Activated CD4-positive, CD25-positive, alpha-beta regulatory T cell treated with anti-CD3 and anti-CD28 coated beads, Interleukin-2, amount 50 U/mL, for 24 hours (primary cell): ENCODE measurements around the gene CCDC91.
"Not testable (repeated sequence)": the region's sequence is repeated elsewhere in the genome, so short reads cannot be mapped to it uniquely, and the experiment has no call there.

ENCODE experiments used
- ATAC-seq, 2 donors: fragments of 150-1000 bp; cut with Tn5 transposase; one replicate each; pipeline ENCODE4 v1.10.0; 2021; ENCODE audit warnings: mild to moderate bottlenecking in 1 of 2, moderate library complexity in 1 of 2

CCDC91 gene

GRCh38 chr12:28235015-28235414 is 44.8 kb downstream of the CCDC91 start:
- no peak for ATAC-seq

DNA sequence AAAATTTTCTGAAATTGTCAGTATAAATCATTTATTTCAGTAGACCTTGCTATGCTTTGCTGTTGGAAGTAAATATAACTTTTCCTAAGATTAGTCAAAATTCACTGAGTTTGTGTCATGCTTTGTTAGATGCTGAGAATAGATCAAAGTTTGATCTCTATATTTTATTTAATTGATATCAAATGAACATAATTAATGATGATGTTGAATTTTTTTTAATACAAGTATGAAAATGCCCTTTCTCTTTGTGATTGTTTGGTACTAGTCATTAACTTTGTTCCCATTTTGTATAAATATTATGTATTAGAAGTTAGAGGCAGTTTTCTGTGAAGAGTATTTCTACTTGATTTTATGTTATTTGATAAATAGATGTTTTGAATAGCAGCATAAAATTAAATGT is 45.7 kb downstream of the CCDC91 start:
- no peak for ATAC-seq

DNA sequence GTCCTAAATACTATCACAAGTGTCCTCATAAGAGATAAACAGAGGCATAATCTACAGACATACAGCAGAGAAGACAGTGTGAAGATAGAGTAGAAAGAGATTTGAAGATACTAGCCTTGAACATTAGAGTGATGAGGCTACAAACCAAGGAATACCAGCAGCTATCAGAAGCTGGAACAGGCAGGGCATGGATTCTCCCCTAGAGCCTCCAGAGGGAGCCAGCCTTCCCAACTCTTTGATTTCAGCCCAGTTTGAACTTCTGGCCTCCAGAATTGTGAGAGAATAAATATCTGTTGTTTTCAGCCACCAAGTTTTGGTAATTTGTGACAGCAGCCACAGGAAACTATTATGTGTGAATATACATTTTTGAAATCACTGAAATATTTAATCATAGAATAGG is 47.2 kb downstream of the CCDC91 start:
- ATAC-seq = no peak

- ATAC-seq = no peak
These were observed 49.7 kb downstream of the CCDC91 start for GRCh38 chr12:28239918-28240317.

DNA sequence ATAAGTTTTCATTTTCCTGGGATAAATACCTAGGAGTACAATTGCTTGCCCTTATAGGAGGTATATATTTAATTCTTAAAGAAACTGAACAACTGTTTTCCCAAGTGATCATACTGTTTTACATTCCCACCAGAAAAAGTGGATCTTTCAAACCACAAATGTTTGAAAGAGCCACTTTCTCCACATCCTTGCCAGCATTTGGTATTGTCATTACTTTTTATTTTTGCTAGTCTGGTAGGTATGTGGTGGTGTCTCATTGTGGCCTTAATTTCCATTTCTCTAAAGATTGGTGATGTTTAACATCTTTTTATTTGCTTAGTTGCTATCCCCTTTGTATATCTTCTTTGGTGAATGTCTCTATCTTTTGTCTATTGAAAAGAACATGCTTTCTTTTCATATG is 50.6 kb downstream of the CCDC91 start:
- no peak for ATAC-seq

- ATAC-seq = no peak
These were observed 51.9 kb downstream of the CCDC91 start for GRCh38 chr12:28242129-28242495.

GRCh38 chr12:28242496-28243309 is 52.4 kb downstream of the CCDC91 start:
- no peak for ATAC-seq

DNA sequence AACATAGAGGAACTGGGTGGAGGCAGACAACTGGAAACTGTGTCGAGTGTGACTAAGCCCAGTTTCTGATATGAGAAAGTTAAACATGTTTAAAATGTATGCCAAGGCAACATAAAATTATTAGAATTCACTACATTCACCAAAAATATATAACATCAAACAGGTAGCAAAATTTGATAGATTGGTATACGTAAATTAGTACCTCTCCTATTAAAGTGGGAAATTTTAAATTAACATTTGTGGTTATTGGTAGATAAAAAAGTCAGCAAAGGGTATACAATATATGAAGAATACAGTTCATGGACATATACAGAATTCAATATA is 53.0 kb downstream of the CCDC91 start:
- ATAC-seq = no peak

DNA sequence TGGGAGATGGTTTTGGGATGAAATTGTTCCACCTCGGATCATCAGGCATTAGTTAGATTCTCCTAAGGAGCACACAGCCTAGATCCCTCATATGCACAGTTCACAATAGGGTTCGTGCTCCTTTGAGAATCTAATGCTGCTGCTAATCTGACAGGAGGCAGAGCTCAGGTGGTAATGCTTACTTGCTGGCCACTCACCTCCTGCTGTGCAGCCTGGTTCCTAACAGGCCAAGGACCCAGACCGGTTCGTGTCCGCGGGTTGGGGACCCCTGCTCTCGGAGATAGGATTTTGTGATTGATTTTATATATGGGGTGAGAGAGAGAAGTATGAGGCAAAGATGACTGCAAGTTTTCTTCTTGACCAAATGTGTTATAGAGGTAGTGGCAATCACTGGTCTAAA is 57.5 kb downstream of the CCDC91 start:
- no peak for ATAC-seq

DNA sequence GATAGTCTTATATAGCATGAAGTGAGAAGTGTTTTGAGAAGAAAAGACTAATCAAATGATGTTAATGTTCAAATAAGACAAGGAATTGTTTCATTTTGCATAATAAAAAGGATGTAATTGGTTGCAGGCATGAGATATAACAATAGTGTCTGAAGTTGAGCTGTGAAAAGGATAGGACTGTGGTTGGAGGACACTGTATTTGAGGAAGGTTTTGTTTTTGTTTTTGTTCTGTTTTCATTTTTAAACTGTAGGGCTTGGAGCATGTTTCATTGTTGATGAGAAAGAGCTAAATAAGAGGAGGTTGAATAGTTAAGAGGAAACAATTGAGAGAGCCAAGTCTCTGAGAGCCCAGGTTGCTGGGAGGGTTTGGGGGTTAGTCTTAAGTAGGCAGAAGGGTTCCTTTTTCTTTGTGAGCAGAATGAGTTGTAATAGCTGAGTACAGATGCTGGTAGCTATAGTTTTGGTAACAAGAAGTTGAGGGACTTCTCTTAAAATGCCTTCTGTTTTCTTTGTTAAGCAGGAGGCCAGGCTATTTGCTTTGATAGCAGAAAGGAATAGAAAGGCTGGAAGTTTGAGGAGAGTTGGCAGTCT is 58.4 kb downstream of the CCDC91 start:
- no peak for ATAC-seq

DNA sequence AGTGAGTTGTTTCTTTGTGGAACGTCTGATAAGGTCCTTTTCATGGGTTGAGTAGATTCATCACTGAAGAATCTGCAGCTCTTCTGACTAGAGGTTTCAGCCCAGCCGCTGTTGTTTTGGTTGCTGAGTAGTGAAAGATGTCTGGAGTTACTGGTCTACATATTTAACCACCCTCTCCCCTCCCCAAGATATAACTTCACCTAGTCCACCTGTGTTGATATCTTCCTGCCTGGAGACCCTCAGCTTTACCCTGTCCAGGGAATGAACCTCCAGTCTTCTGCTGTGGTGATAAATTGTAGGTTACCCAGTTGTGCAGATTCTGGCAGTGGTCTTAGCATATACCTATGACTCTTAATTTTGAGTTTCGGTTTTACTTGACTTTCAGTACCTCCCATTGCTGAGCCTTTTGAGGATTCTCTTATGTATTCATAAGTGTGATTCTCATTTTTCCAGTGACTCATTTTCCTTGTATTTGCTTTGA is 62.9 kb downstream of the CCDC91 start:
- ATAC-seq = peak; percentile 95 to 97

GRCh38 chr12:28257411-28257810 is 67.2 kb downstream of the CCDC91 start:
- ATAC-seq = no peak

GRCh38 chr12:28258998-28259397 is 68.7 kb downstream of the CCDC91 start:
- ATAC-seq = no peak

DNA sequence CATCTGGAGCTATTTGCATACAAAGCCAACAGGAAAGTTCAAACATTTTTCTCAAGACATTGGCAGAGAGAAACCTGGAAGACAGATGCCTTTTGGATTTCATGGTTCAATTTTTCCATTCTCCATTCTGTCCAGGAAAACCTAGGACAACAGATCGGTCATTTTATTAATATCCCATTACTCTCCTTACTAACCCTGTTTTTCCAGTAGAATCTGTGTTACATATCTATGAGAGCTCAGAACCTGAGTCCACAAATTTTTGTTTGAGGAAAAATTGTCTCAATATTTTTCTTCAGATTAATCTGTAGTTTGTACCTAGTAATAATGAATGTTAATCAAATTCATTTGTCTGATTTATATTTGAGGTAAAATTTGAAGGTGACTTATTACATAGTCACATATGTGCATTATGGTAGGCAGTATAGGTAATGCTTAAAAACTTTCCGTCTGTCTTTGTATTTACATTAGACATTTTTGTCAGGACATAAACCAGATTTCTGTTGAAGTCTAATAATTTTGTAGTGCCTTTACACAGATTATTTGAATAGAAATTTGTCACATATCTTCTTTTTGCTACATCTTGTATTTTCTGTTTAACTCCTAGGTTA is 75.3 kb downstream of the CCDC91 start:
- ATAC-seq = no peak

DNA sequence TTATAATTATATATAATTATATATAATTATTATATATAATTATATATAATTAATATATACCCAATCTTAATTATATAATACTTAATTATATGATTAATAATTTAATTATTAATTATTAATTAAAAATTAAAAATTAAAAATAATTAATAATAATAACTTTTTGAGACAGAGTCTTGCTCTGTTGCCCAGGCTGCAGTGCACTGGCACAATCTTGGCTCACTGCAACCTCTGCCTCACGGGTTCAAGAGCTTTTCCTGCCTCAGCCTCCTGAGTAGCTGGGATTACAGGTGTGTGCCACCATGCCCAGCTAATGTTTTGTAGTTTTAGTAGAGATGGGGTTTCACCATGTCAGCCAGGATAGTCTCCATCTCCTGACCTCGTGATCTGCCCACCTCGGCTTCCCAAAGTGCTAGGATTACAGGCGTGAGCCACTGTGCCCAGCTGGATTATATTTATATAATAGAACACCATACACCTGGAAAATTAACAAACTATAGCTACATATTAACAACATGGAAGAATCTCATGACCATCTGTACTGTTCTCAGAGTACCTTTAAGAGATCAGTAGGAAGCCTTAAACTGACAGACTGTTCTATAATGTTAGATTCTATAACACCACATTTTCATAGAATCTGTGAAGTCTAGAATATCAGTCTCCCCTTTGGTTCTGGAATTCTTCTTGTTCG is 77.8 kb downstream of the CCDC91 start:
- not testable (repeated sequence) for ATAC-seq

DNA sequence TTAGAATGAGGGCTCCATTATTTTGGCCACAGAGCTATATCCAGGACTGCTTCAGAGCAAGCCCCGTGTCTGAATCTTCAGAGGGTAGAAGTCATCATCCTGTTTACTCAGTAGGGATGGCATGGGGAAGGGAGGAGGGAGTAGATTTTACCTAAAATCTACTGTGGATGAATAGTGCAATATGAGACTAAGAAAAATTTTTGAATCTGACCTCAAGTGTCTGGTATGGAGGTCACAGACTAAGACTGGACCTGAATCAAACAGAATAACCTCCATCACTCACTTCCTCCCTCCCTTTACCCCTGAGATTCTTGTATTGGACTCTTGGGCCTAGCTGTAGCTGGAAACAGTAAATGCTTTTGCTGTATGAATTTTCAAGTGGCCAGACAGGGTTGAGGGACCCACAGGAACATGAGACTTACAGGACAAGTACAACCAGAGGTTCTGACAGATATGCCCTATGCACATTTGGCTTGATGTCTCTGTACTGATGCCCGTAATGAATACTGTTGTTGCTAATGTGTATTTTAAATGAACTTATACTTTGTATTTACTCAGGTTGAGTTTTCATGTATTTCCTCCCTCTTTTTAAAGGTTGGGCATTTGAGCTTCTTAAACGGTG is 78.5 kb downstream of the CCDC91 start:
- no peak for ATAC-seq

DNA sequence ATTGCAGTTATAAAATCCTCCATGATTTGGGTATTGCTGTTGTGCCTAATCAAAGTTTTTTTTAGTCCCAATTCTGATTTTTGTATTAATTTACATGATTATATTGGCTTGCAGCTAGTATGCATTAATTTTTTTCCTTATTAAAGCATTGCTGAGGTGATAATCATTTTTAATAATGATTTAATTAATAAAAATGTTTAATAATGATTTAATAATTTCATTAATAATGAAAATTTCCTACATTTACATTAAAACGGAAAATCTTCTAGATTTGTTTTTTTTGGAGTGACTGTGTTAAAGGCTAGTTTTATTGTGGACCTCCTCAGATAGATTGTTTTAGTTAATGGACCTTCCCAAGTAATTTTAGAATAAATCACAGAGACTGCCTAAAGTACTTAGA is 79.6 kb downstream of the CCDC91 start:
- ATAC-seq = no peak

GRCh38 chr12:28278499-28278898 is 88.2 kb downstream of the CCDC91 start:
- no peak for ATAC-seq

- ATAC-seq = no peak
These were observed 88.7 kb downstream of the CCDC91 start for GRCh38 chr12:28278960-28279359.

- ATAC-seq = no peak
These were observed 96.1 kb downstream of the CCDC91 start for GRCh38 chr12:28286352-28286751.

- ATAC-seq = no peak
These were observed 100.0 kb downstream of the CCDC91 start for GRCh38 chr12:28290262-28290661.

GRCh38 chr12:28292699-28293098 is 102.4 kb downstream of the CCDC91 start:
- no peak for ATAC-seq

DNA sequence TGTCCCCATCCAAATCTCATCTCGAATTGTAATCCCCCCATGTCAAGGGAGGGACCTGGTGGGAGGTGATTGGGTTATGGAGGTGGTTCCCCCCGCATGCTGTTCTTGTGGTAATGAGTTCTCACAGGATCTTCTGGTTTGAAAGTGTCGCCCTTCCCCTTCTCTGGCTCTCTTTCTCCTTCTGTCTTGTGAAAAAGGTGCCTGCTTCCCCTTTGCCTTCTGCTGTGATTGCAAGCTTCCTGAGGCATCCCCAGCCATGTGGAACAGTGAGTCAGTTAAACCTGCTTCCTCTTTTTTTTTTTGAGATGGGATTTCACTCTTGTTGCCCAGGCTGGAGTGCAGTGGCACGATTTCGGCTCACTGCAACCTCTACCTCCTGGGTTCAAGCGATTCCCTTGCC is 104.0 kb downstream of the CCDC91 start:
- no peak for ATAC-seq
